Measurements from ENCODE around the gene HPD. TPM values are rescaled to one million over a fixed set of nuclear protein-coding genes. Genes with fewer than 3 reads are reported as not detected.
"Not testable (repeated sequence)": the region's sequence is repeated elsewhere in the genome, so short reads cannot be mapped to it uniquely, and the experiment has no call there.

Gene HPD
- total RNA-seq (under 1 TPM; 0.30 to 0.72 TPM), polyA plus RNA-seq (ENCODE audit: insufficient read length in 2 of 2) (under 1 TPM; 0.17 to 0.26 TPM)
- long read RNA-seq, donor 1 = 0 reads
- long read RNA-seq, donor 2 = 0 reads
- long read RNA-seq, donor 3 = 0 reads
- long read RNA-seq, donor 4 = 0 reads

DNA sequence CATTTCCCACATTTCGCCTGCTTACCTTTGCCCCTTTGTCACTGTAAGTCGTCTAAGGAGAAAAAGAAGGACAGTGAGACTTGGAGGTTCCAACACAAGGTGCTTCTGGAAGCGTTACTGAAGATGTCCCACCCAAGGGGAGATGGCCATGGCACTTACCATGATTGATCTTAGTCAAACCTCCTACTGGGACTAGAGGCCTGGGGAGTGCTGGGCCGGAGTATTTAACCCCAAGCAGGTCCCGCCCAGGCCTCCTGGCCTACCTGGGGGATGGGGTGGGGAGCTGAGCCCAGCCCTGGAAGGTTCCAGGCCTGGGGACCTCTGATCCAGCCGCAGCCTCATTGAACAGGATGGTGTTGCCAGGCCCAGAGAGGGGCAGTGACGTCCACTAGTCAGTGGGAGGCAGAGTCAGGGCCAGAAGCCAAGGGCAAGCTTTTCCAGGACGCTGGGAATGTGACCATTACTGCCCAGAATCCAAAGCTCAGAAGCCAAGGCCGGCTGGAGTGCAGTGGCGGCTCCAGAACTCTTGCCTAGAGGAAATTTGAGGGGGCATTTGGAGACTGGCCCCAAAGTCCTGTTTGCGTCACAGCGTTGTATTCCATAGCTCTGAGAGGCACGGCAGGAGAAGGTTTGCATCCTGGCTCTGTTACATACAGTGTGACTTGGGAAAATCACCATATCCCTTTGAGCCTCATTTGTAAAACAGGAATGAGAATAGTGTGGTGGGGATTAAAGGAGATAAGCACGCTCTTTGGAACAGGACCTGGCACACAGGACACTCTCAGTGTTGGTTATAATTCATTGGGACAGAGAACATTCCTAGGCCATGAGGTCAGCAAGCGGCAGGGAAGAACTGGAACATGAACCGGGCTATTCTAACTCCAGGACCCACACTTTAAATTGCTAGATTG lies at the start of gene HPD:
Gene HPD (minus strand): TSS at position 198 of the 911 bp plus-strand sequence. CDS start 36 bp downstream, at position 162.
- Histone ChIP-seq H3K36me3 (ENCODE audit: control insufficient read depth, insufficient read depth, low read length) (no peaks in the 10 kb centered on the region), H3K27ac (ENCODE audit: low read depth, low read length) (no peak within 1 kb of the TSS), H3K9me3 (ENCODE audit: control insufficient read depth, insufficient read depth, low read length) (no peaks in the 10 kb centered on the region), H3K4me1 (ENCODE audit: control insufficient read depth, insufficient read depth, low read length) (peaks cover 5% of the 10 kb centered on the region), H3K27me3 (ENCODE audit: control insufficient read depth, insufficient read depth, low read length) (no peaks in the 10 kb centered on the region), H3K4me3 (ENCODE audit: low read depth, low read length) (no peak within 1 kb of the TSS)
- DNase-seq (ENCODE audit: low read depth in 4 of 6, low spot score in 6 of 6) = peak in 1 of 6 donors; percentile 24
- WGBS (ENCODE audit: insufficient coverage) = 66% methylated on average over 12 of the region's 16 CpGs

DNA sequence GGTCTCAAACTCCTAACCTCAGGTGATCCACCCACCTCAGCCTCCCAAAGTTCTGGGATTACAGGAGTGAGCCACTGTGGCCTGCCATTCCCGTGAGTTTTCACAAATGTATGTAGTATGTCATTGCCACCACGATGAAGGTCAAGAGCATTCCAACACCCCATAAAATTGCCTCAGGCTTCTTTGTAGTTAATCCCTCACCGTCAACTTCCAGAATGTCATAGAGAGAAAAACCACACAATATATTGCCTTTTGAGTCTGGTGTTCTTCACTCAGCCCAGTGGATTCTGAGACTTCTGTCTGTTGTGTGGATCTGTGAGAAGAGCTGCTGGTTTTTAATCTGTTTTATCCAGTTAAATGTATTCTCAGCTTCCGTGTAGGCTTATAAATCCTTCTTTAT lies 47.1 kb upstream of the HPD start:
- Histone ChIP-seq H3K4me3 (ENCODE audit: low read depth, low read length) (no peak overlapping the region), H3K4me1 (ENCODE audit: control insufficient read depth, insufficient read depth, low read length) (no peaks in the 10 kb centered on the region), H3K27me3 (ENCODE audit: control insufficient read depth, insufficient read depth, low read length) (no peaks in the 10 kb centered on the region), H3K9me3 (ENCODE audit: control insufficient read depth, insufficient read depth, low read length) (no peaks in the 10 kb centered on the region), H3K36me3 (ENCODE audit: control insufficient read depth, insufficient read depth, low read length) (peaks cover 79% of the 10 kb centered on the region), H3K27ac (ENCODE audit: low read depth, low read length) (no peak overlapping the region)
- no peak for DNase-seq (ENCODE audit: low read depth in 4 of 6, low spot score in 6 of 6)
- WGBS (ENCODE audit: insufficient coverage) = no CpG with 5 or more reads among the region's 4 CpGs

DNA sequence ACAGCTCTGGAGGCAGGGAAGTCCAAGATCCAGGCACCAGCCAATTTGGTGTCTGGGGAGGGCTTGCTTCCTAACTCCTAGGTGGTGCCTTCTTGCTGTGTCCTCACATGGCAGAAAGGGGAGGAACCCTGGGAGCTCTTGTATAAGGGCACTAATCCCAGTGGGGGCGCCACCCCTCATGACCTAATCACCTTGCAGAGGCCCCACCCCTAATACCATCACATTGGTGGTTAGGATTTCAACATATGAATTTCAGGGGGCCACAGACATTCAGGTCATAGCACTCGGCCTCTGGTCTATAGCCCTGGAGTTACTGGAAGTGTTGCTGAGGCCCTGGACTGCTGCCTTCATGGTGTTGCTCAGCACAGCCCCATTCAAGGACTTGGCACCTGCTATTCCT lies 44.5 kb upstream of the HPD start:
- Histone ChIP-seq H3K9me3 (ENCODE audit: control insufficient read depth, insufficient read depth, low read length) (no peaks in the 10 kb centered on the region), H3K27ac (ENCODE audit: low read depth, low read length) (no peak overlapping the region), H3K4me3 (ENCODE audit: low read depth, low read length) (no peak overlapping the region), H3K36me3 (ENCODE audit: control insufficient read depth, insufficient read depth, low read length) (peaks cover 75% of the 10 kb centered on the region), H3K27me3 (ENCODE audit: control insufficient read depth, insufficient read depth, low read length) (no peaks in the 10 kb centered on the region), H3K4me1 (ENCODE audit: control insufficient read depth, insufficient read depth, low read length) (no peaks in the 10 kb centered on the region)
- DNase-seq (ENCODE audit: low read depth in 4 of 6, low spot score in 6 of 6) = no peak
- WGBS (ENCODE audit: insufficient coverage) = 90% methylated on average over 1 of the region's 2 CpGs

DNA sequence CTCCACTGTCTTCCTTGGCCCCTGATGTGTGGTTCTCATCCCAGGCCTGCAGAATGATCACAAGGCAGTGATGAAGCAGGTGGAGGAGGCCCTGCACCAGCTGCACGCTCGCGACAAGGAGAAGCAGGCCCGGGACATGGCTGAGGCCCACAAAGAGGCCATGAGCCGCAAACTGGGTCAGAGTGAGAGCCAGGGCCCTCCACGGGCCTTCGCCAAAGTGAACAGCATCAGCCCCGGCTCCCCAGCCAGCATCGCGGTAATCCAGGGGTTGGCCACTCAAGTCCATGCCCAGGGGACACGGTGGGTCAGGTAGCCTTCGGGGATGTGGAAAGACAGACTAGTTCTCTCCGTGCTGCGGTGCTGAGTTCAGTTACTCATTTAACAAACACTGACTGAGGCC lies 40.9 kb upstream of the HPD start:
- WGBS (ENCODE audit: insufficient coverage) = 97% methylated on average over 14 of the region's 14 CpGs
- no peak overlapping the region for H3K27ac ChIP-seq (ENCODE audit: low read depth, low read length)
- no peaks in the 10 kb centered on the region for H3K27me3 ChIP-seq (ENCODE audit: control insufficient read depth, insufficient read depth, low read length)
- H3K36me3 ChIP-seq (ENCODE audit: control insufficient read depth, insufficient read depth, low read length) = peaks cover 78% of the 10 kb centered on the region
- no peak for DNase-seq (ENCODE audit: low read depth in 4 of 6, low spot score in 6 of 6)
- no peaks in the 10 kb centered on the region for H3K9me3 ChIP-seq (ENCODE audit: control insufficient read depth, insufficient read depth, low read length)
- H3K4me3 ChIP-seq (ENCODE audit: low read depth, low read length) = no peak overlapping the region
- no peaks in the 10 kb centered on the region for H3K4me1 ChIP-seq (ENCODE audit: control insufficient read depth, insufficient read depth, low read length)

DNA sequence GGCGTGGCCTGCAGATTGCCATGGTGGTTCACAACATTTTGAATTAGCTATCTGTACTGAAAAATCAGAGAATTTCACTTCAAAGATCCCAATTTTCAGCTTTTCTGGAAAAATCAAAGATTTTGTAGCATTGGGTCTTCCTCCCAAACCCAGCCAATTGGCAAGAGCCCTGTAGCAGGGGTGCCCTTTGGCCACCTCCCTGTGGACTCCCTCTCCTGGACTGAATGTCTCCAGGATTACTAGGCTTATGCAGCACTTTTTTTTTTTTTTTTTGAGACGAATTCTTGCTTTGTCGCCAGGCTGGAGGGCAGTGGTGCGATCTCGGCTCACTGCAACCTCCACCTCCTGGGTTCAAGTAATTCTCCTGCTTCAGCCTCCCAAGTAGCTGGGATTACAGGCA lies 39.6 kb upstream of the HPD start:
- no peak overlapping the region for H3K27ac ChIP-seq (ENCODE audit: low read depth, low read length)
- no peak for DNase-seq (ENCODE audit: low read depth in 4 of 6, low spot score in 6 of 6)
- H3K36me3 ChIP-seq (ENCODE audit: control insufficient read depth, insufficient read depth, low read length) = peaks cover 74% of the 10 kb centered on the region
- H3K4me3 ChIP-seq (ENCODE audit: low read depth, low read length) = no peak overlapping the region
- H3K4me1 ChIP-seq (ENCODE audit: control insufficient read depth, insufficient read depth, low read length) = peaks cover 3% of the 10 kb centered on the region
- no peaks in the 10 kb centered on the region for H3K27me3 ChIP-seq (ENCODE audit: control insufficient read depth, insufficient read depth, low read length)
- WGBS (ENCODE audit: insufficient coverage) = 100% methylated on average over 1 of the region's 5 CpGs
- no peaks in the 10 kb centered on the region for H3K9me3 ChIP-seq (ENCODE audit: control insufficient read depth, insufficient read depth, low read length)

DNA sequence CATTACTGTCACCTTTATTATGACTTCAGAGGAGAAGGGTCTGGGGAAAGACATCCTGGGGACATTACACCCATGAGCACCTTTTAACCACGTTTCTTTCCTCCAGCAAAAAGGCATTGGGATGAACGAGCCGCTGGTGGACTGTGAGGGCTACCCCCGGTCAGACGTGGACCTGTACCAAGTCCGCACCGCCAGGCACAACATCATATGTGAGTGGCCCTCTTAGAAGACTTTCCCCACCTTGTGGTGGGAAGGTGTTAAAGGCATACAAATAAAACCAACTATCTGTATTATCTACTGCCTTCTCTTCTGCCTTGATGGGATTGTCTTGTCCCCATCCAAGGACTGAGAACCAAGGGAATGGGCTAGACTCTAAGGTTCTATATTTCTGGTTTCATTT lies 36.0 kb upstream of the HPD start:
- Histone ChIP-seq H3K4me3 (ENCODE audit: low read depth, low read length) (no peak overlapping the region), H3K27ac (ENCODE audit: low read depth, low read length) (no peak overlapping the region), H3K27me3 (ENCODE audit: control insufficient read depth, insufficient read depth, low read length) (no peaks in the 10 kb centered on the region), H3K36me3 (ENCODE audit: control insufficient read depth, insufficient read depth, low read length) (peaks cover 45% of the 10 kb centered on the region), H3K4me1 (ENCODE audit: control insufficient read depth, insufficient read depth, low read length) (peaks cover 13% of the 10 kb centered on the region), H3K9me3 (ENCODE audit: control insufficient read depth, insufficient read depth, low read length) (no peaks in the 10 kb centered on the region)
- peak in 2 of 6 donors; percentile 30 to 55 for DNase-seq (ENCODE audit: low read depth in 4 of 6, low spot score in 6 of 6)
- no CpG with 5 or more reads among the region's 7 CpGs for WGBS (ENCODE audit: insufficient coverage)

DNA sequence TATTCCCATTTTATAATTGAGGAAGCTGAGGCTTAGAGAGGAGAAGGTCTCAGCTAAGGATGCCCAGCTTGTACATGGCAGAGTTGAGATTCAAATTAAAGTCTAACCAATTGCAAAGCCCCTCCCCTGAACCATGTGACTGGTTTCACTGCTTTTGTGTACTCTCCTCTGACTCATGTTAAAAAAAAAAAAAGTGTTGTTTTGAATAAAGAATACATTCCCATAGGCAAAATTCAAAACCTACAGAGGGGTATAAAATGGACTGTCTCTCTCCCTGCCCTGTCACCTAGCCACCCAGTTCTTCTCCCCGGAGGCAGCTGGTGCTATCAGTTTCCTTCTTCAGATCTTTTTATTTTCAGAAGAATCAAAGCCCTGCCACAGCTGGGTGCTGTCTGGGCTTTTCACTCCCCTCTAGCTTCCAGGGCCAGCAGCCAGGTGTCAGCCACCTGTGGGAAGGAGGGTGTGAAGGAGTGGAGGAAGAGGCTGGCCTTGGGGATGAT lies 35.4 kb upstream of the HPD start:
- Histone ChIP-seq H3K27me3 (ENCODE audit: control insufficient read depth, insufficient read depth, low read length) (no peaks in the 10 kb centered on the region), H3K4me3 (ENCODE audit: low read depth, low read length) (no peak overlapping the region), H3K36me3 (ENCODE audit: control insufficient read depth, insufficient read depth, low read length) (peaks cover 39% of the 10 kb centered on the region), H3K9me3 (ENCODE audit: control insufficient read depth, insufficient read depth, low read length) (no peaks in the 10 kb centered on the region), H3K4me1 (ENCODE audit: control insufficient read depth, insufficient read depth, low read length) (peaks cover 18% of the 10 kb centered on the region), H3K27ac (ENCODE audit: low read depth, low read length) (no peak overlapping the region)
- WGBS (ENCODE audit: insufficient coverage) = no CpG with 5 or more reads among the region's 1 CpG
- no peak for DNase-seq (ENCODE audit: low read depth in 4 of 6, low spot score in 6 of 6)

DNA sequence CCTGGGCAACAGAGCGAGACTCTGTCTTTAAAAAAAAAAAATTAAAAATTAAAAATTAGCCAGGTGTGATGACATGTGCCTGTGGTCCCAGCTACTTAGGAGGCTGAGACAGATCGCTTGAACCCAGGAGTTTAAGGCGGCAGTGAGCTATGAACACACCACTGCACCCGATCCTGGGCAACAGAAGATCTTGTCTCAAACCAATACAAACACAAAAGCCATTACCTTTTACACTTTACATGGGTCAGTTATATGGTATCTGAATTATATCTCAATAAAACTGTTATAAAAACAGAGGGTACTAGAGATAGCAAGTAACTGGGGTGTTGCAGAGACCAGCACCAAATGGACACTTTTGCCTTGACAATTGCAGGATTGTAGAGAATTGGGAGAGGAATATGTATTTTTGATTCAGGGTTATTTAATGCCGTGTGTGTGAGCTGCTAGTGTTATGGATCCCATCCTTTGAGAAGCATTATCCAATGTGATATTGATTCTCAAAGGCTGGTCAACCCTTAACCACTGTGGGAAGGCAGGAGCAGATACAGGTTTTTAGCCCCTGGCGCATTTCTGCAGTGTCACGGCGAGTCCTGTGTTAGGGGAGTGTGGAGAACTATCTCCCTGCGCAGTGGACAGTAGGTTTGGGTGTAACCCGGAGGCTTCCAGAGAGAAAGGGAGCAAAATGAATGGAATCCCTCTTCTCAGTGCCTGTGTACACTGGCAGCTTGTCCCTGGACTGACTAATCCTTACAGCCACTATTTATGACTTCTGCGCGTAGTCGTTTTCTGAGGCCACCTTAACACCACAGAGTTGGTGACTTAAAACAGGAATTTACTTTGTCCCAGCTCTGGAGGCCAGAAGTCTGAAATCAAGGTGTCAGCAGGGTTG lies 34.3 kb upstream of the HPD start:
- no peak overlapping the region for H3K4me3 ChIP-seq (ENCODE audit: low read depth, low read length)
- peaks cover 2% of the 10 kb centered on the region for H3K27me3 ChIP-seq (ENCODE audit: control insufficient read depth, insufficient read depth, low read length)
- WGBS (ENCODE audit: insufficient coverage) = 87% methylated on average over 7 of the region's 13 CpGs
- H3K4me1 ChIP-seq (ENCODE audit: control insufficient read depth, insufficient read depth, low read length) = peaks cover 18% of the 10 kb centered on the region
- H3K27ac ChIP-seq (ENCODE audit: low read depth, low read length) = no peak overlapping the region
- no peaks in the 10 kb centered on the region for H3K9me3 ChIP-seq (ENCODE audit: control insufficient read depth, insufficient read depth, low read length)
- no peak for DNase-seq (ENCODE audit: low read depth in 4 of 6, low spot score in 6 of 6)
- H3K36me3 ChIP-seq (ENCODE audit: control insufficient read depth, insufficient read depth, low read length) = peaks cover 37% of the 10 kb centered on the region

DNA sequence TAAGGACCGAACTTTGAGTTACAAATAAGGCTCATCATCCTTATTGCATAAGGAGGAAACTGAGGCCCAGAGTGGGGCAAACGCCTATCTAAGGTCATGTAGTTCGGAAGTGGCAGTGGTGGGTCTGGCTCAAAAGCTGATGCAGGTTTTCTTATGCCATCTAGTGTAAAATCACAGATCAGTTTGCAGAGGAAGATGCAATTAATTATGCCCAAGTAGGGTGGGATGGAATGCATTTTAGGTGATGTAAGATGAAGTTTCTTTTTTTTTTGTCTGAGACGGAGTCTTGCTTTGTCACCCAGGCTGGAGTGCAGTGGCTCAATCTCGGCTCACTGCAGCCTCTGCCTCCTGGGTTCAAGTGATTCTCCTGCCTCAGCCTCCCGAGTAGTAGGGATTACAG lies 31.0 kb upstream of the HPD start:
- H3K9me3 ChIP-seq (ENCODE audit: control insufficient read depth, insufficient read depth, low read length); H3K27ac ChIP-seq (ENCODE audit: low read depth, low read length); H3K27me3 ChIP-seq (ENCODE audit: control insufficient read depth, insufficient read depth, low read length); DNase-seq (ENCODE audit: low read depth in 4 of 6, low spot score in 6 of 6): not testable (repeated sequence)
- Histone ChIP-seq H3K4me3 (ENCODE audit: low read depth, low read length) (peak overlapping the region; percentile 99), H3K4me1 (ENCODE audit: control insufficient read depth, insufficient read depth, low read length) (peaks cover 18% of the 10 kb centered on the region), H3K36me3 (ENCODE audit: control insufficient read depth, insufficient read depth, low read length) (peaks cover 12% of the 10 kb centered on the region)
- WGBS (ENCODE audit: insufficient coverage) = 73% methylated on average over 3 of the region's 6 CpGs
